Measurements from ENCODE around the gene FKBP4.

DNA sequence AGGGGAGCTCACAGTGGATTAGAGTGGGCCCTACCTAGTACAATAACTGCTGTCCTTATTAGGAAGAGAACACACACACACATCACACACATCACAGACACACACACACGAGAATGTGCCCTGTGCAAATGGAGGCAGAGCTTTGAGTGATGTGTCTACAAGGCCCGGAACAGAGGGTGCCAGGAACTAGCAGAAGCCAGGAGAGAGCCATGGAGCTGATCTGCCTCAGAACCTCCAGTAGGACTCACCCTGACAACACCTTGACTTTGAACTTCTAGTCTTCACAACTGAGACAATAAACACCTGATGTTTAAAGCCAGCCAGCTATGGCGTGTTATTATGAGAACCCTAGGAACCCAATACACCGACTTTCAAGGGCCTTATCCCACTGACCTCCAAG lies 29.7 kb upstream of the FKBP4 start:
- TF ChIP-seq, protein P1, sequence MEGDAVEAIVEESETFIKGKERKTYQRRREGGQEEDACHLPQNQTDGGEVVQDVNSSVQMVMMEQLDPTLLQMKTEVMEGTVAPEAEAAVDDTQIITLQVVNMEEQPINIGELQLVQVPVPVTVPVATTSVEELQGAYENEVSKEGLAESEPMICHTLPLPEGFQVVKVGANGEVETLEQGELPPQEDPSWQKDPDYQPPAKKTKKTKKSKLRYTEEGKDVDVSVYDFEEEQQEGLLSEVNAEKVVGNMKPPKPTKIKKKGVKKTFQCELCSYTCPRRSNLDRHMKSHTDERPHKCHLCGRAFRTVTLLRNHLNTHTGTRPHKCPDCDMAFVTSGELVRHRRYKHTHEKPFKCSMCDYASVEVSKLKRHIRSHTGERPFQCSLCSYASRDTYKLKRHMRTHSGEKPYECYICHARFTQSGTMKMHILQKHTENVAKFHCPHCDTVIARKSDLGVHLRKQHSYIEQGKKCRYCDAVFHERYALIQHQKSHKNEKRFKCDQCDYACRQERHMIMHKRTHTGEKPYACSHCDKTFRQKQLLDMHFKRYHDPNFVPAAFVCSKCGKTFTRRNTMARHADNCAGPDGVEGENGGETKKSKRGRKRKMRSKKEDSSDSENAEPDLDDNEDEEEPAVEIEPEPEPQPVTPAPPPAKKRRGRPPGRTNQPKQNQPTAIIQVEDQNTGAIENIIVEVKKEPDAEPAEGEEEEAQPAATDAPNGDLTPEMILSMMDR (IDR thresholded peaks at IDR 0.05), result no peak
- no peak for TF ChIP-seq POLR2A (IDR thresholded peaks at IDR 0.05)

Measured in gastroesophageal sphincter (tissue), 3 donors.